ENCODE data around the gene TRERF1.

The TRERF1 gene

GRCh38 chr6:42275376-42276033 lies 176.2 kb downstream of the TRERF1 start:
- H3K4me3 ChIP-seq (ENCODE audit: low read depth, low read length) = no peak overlapping the region
- in situ Hi-C loops (cut with HindIII; ENCODE audit: low sequenced_read_pairs) = no loop called here
- DNase-seq (ENCODE audit: low read depth) = no peak
- TF ChIP-seq CTCF (IDR thresholded peaks at IDR 0.05; ENCODE audit: low read depth, low read length, missing control alignments) = no peak

GRCh38 chr6:42274898-42275297 lies 176.8 kb downstream of the TRERF1 start:
- in situ Hi-C loops (cut with HindIII; ENCODE audit: low sequenced_read_pairs) = no loop called here
- H3K4me3 ChIP-seq (ENCODE audit: low read depth, low read length) = no peak overlapping the region
- no peak for TF ChIP-seq CTCF (IDR thresholded peaks at IDR 0.05; ENCODE audit: low read depth, low read length, missing control alignments)
- no peak for DNase-seq (ENCODE audit: low read depth)

- DNase-seq (ENCODE audit: low read depth) = no peak
- no peak overlapping the region for H3K4me3 ChIP-seq (ENCODE audit: low read depth, low read length)
- in situ Hi-C loops (cut with HindIII; ENCODE audit: low sequenced_read_pairs) = no loop called here
- no peak for TF ChIP-seq CTCF (IDR thresholded peaks at IDR 0.05; ENCODE audit: low read depth, low read length, missing control alignments)
These were observed 179.6 kb downstream of the TRERF1 start for GRCh38 chr6:42271834-42272805.

- DNase-seq (ENCODE audit: low read depth) = no peak
- H3K4me3 ChIP-seq (ENCODE audit: low read depth, low read length) = no peak overlapping the region
- in situ Hi-C loops (cut with HindIII; ENCODE audit: low sequenced_read_pairs) = no loop called here
- no peak for TF ChIP-seq CTCF (IDR thresholded peaks at IDR 0.05; ENCODE audit: low read depth, low read length, missing control alignments)
These were observed 181.7 kb downstream of the TRERF1 start for GRCh38 chr6:42269974-42270510.

- H3K4me3 ChIP-seq (ENCODE audit: low read depth, low read length) = no peak overlapping the region
- no peak for TF ChIP-seq CTCF (IDR thresholded peaks at IDR 0.05; ENCODE audit: low read depth, low read length, missing control alignments)
- in situ Hi-C loops (cut with HindIII; ENCODE audit: low sequenced_read_pairs) = no loop called here
- no peak for DNase-seq (ENCODE audit: low read depth)
These were observed 182.2 kb downstream of the TRERF1 start for GRCh38 chr6:42269553-42269952.

GRCh38 chr6:42268835-42269204 lies 182.9 kb downstream of the TRERF1 start:
- DNase-seq (ENCODE audit: low read depth) = no peak
- no peak for TF ChIP-seq CTCF (IDR thresholded peaks at IDR 0.05; ENCODE audit: low read depth, low read length, missing control alignments)
- no peak overlapping the region for H3K4me3 ChIP-seq (ENCODE audit: low read depth, low read length)
- in situ Hi-C loops (cut with HindIII; ENCODE audit: low sequenced_read_pairs) = no loop called here
